Activated CD4-positive, alpha-beta T cell treated with anti-CD3 and anti-CD28 coated beads for 4 hours (primary cell): Measurements from ENCODE around the gene PBLD.
A peak's percentile ranks its signal among the peaks of the same experiment; 100 is the strongest.
"Not testable (repeated sequence)": the region's sequence is repeated elsewhere in the genome, so short reads cannot be mapped to it uniquely, and the experiment has no call there.

Source experiments
- DNase-seq, 2 donors: peaks; one replicate each; pipeline ENCODE4 v3.0.0-alpha.2; 2020

PBLD gene

GRCh38 chr10:68330852-68331454, 1.8 kb downstream of the PBLD start:
- peak; percentile 16 to 22 for DNase-seq

DNA sequence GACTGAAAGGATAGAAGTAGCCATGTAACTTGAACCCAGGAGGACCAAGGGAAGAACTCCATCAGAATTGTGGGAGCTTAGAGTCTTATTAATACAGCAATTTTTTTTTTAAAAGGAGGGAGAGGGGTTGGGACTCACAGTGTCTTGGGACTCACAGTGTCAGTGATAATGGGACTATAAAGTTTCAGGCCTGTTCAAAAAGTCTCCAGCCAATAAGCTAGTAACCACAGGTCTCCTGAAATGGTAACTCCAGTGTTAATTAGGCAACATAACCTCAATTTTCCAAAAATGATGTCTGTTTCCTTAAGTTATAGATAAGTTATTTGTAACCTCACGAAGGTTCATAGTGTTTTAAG, 3.2 kb downstream of the PBLD start:
- no peak for DNase-seq

DNA sequence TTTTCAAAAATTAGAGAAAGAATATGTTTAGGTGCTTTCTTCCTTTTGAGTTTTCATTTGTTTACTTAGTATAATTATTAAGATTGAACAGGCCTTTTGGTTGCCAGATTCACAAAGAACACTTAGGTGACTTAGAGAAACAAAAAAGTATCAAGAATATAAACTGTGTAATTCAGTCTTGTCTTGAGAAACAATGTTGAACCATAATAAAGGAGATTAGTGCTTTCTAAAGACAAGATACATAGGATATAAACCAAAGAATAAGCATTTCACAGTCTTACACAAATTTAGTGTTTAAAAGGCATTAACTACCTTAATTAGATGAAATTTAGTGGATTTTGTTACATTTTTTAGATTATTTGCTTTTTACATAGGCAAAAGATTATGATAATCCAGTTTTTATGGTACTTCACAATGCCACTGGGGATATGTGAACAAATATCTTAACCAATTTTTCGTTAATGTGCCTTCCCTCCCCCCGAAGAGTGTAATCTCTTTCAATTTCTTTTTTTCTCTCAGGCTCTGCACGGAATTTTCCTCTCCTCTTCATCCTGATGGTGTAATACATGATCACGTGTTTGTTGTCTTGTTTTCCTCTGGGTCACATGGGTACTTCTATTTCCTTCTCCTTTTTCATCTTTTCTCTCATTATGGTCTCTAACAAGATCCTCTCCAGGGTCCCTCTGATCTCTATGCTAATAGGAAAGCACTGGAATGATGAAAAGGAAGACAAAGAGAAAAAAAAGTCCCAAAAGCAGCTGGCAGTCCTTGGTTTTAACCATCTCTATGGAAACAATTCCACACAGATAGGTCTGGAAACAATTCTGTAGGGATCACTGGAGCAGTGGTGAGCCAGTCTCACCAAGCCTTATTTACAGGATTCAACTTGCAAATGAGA, 4.6 kb downstream of the PBLD start:
- no peak for DNase-seq

DNA sequence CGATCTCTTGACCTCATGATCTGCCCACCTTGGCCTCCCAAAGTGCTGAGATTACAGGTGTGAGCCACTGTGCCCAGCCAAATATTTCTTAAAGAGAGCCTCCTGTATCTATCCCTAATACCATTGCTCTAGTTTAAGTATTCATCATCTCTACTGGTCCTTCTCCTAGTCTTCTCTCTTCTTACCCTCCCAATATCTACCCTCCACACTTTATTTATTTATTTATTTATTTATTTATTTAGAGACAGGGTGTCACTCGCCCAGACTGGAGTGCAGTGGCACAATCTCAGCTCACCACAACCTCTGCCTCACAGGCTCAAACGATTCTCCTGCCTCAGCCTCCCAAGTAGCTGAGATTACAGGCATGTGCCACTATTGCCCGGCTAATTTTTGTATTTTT, 8.3 kb downstream of the PBLD start:
- not testable (repeated sequence) for DNase-seq

DNA sequence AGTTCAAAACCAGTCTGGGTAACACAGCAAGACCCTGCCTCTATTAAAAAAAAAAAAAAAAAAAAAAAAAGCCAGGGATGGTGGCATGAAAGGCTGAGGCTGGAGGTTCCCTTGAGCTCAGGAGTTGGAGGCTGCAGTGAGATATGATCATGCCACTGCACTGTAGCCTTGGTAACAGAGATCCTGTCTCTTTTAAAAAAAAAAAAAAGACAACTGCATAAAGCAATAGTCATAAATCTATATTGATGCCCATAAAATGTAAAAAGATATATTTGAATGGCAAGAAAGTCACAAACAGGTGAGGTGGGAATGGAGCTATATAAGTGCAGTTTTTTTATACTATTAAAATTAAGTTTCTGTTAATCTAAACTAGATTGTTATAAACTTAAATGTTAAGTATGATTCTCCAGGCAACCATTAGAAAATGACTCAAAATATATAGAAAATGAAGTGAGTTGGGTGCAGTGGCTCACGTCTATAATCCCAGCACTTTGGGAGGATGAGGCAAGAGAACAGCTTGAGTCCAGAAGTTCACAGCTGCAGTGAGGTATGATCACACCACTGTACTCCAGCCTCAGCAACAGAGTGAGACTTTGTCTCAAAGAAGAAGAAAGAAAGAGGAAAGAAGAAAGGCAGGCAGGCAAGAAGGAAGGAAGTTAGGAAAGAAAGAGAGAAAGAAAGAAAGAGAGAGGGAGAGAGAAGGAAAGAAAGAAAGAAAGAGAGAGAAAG, 14.2 kb downstream of the PBLD start:
- DNase-seq: no peak

- no peak for DNase-seq
Observed at GRCh38 chr10:68315582-68315981, 17.1 kb downstream of the PBLD start.

DNA sequence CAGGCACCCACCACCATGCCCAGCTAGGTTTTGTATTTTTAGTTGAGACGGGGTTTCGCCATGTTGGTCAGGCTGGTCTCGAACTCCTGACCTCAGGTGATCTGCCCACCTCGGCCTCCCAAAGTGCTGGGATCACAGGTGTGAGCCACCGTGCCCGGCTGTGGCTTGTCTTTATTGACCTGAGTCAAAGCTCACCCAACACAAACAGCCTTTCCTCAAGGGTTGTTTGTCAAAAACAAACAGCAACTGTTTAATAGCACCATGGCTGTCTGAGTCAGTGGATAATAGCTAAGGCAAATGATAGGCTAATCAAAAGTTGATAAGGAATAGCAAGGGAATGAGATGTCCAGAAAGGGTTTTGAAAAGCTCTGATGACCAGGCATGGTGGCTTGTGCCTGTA, 17.8 kb downstream of the PBLD start:
- not testable (repeated sequence) for DNase-seq

GRCh38 chr10:68310531-68310930, 22.2 kb downstream of the PBLD start:
- no peak for DNase-seq

- DNase-seq: no peak
Observed at GRCh38 chr10:68305854-68306253, 26.9 kb downstream of the PBLD start.

- DNase-seq: no peak
Observed at GRCh38 chr10:68303849-68304412, 28.8 kb downstream of the PBLD start.

GRCh38 chr10:68302871-68303270, 29.9 kb downstream of the PBLD start:
- no peak for DNase-seq

DNA sequence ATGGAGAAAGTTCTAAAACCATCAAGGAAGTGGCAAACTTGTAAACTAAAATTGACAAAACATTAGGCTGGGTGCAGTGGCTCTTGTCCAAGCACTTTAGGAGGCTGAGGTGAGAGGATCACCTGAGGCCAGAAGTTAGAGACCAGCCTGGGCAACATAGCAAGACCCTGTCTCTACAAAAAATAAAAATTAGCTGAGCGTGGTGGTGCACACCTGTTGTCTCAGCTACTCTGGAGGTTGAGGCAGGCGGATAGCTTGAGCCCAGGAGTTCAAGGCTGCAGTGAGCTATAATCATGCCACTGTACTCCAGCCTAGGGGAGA, 30.3 kb downstream of the PBLD start:
- DNase-seq: no peak

DNA sequence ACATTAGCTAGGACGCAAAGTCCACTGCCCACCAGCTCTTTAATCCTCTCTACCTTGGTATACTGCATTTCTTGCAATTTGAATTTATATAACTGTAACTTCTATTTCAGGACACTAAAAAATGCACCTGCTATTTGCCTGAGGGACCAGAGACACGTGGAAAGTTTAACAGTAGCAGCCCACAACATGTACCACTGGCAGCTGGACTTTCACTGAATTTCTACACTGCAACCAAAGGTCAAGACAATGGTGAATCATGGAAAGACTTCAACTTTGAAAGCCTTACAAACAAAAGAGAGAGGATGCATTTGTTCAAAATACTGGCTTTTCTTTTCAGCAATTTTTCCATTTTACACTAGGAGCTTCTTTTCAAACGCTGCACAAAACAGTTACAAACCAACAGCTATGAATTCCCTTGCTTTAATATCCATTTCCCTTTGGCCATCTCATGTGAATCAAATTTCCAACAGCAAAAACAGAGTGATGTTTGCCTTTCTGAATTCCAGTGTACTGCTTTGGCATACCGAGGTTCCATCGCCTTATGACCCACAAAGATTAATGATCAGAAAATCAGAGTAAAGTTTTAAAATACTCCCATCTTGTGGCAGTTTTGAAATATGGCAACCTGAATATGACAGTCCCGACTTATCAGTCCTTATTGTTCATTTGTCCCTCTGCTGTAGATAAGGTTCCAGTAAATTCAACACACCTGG, 30.8 kb downstream of the PBLD start:
- DNase-seq: no peak

DNA sequence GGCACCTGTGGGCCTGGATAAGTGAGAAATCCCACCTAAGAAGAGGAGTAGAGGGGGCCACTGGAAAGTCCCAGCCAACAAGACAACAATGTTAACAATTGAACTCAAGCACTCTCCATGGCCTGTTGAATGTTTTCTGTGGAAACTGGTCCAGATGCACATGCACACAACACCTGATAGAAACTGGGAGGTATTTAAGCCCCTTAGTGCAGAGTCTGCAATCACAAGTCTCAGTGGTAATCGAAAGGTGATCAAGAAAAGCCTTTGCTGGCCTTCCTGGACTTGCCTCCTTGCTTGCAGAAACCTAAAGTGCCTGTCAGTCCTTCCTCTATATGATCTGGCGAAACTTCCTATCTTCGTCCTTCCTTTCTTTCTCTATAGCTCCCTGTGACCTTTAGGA, 31.4 kb downstream of the PBLD start:
- no peak for DNase-seq

- no peak for DNase-seq
Observed at GRCh38 chr10:68296843-68297663, 35.7 kb downstream of the PBLD start.

DNA sequence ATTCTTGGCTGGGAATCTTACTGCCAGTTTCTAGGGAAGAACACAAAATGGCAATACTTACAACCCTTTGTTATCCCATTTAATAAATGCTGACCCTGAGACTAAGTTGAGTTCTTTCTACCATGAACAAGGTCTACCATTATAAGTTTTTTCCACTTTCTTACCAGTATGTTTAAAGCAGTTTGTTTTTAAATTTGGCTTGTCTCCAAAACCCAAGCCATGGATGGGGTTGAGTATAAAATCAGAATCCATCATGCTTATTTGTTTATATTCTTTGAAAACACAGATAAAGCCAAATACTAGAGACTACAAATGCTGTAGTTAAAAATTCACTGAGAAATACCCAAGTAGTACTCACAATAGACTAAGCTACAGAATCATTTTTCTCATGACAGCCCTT, 42.0 kb downstream of the PBLD start:
- DNase-seq: no peak

- no peak for DNase-seq
Observed at GRCh38 chr10:68288717-68289116, 44.0 kb downstream of the PBLD start.

GRCh38 chr10:68284062-68285001, 48.4 kb downstream of the PBLD start:
- no peak for DNase-seq

DNA sequence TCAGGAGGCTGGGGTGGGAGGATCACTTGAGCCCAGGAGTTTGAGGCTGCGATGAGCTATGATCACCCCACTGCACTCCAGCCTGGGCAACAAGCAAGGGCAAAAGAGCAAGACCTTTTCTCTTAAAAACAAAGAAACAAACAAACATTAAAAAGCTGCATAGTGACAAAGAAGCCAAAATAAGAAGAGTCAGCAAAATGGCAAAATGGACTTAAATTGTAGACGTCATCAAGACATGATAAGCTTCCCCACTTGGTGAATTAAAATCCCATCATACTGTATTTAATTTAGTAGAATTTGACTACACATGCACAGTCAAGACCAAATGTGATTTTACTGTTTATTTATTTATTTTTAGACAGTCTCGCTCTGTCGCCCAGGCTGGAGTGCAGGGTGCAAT, 52.0 kb downstream of the PBLD start:
- DNase-seq: no peak

DNA sequence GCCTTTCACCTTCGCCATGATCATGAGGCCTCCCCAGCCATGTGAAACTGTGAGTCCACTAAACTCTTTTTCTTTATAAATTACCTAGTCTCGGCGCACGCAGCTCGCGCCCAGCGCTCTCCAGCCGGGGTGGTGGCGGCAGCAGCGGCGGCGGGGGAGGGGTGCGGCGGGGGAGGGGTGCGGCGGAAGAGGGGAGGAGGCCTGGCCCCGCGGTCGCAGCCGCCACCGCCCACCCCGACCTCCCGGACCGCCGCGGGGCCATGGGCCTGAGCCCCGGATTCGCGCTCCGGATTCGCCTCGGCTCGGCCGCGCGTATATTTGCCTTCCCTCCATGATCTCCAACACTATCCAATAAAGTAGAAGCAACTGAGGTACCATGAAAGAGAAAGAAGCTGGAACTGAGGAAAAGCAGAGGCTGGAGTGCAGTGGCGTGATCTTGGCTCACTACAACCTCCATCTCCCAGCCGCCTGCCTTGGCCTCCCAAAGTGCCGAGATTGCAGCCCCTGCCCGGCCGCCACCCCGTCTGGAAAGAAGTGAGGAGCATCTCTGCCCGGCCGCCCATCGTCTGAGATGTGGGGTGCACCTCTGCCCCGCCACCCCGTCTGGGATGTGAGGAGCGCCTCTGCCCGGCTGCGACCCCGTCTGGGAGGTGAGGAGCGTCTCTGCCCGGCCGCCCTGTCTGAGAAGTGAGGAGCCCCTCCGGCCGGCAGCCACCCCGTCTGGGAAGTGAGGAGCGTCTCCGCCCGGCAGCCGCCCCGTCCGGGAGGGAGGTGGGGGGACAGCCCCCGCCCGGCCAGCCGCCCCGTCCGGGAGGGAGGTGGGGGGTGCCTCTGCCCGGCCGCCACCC, 53.6 kb downstream of the PBLD start:
- DNase-seq: not testable (repeated sequence)
